ENCODE measurements around the gene CFAP77.

The CFAP77 gene

DNA sequence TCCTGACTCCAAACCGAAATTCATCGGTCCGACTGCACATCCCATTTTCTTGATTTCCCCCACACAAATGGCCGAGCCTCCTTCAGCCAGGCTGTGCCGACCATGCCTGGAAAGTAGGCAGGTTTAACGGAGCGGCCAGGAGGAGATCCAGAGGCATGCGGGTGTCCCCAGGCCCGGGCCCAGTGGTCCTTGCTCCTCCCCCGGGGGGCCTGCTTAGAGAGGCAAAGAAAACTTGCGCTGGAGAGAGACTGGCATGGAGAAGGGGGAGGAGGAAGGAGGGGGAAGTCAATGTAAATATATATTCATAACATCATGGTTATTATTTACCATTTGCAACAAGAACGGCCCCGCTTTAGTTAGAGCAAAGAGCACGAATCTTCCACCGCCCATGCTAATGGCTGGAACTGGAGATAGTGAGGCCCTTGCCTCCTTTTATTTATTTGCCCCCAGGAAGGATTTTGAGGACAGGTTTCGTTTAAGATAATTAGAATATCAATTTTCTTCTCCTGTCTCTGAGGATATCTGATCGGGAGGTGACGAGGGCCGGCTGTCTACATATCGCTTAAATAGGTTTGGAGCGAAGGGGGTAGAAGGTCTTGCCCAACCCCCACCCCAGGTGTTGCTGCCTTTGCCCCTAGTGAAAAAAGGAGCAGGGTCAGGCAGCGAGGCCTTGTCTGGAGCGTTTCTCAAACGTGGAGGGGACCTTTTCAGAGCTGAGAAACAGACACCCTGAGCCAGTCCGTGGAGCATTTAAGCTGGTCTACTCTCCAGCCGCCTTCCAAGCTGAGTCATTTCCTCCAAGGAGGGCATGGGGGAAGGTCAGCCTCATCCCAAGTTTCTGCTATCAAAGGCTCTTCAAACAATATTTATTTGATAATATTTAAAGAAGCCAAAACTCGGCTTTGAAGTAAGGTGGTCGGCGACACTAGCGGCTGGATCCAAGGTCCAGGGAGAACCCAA lies 174.9 kb downstream of the CFAP77 start:
- no peak for DNase-seq

DNA sequence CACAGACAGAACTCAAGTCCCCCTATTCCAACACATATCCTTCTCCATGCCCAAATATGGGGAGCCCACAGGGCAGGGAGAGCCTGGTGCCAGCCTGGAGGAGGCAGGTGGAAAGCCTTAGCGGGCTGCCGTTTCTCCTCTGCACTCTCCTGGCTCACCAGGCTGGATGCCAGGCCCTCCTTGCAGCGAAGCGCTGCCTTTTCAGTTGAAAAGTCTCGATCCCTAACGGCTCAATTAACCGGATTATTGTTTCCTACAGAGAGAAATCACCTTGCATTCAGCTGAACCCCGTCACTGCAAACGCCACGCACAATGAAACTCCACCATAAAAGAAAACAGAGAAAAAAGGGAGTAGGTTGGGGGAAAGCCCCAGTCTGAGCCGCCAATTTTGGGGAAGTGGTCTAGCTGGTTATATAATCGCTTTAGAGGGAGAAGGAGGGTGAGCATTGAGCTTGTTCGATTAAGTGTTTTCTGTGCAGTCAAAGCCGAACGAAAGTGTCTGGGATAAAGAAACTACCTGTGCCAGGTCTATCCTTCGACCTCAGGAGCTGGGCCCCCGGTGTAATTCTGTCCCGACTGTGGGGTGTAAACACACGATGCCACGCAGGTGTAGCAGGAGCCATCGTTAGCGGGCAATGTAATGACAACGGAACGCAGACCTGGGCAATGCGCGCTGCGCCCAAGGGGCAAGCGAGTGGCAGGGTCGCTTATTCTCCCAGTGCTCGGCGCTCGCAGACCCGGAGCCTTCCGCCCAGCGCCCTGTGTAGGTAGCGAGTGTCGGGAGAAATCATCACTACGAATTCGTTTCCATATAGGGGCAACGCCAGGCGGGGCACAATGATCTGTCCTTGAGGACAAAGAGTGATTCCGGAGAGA lies 176.2 kb downstream of the CFAP77 start:
- DNase-seq = no peak

DNA sequence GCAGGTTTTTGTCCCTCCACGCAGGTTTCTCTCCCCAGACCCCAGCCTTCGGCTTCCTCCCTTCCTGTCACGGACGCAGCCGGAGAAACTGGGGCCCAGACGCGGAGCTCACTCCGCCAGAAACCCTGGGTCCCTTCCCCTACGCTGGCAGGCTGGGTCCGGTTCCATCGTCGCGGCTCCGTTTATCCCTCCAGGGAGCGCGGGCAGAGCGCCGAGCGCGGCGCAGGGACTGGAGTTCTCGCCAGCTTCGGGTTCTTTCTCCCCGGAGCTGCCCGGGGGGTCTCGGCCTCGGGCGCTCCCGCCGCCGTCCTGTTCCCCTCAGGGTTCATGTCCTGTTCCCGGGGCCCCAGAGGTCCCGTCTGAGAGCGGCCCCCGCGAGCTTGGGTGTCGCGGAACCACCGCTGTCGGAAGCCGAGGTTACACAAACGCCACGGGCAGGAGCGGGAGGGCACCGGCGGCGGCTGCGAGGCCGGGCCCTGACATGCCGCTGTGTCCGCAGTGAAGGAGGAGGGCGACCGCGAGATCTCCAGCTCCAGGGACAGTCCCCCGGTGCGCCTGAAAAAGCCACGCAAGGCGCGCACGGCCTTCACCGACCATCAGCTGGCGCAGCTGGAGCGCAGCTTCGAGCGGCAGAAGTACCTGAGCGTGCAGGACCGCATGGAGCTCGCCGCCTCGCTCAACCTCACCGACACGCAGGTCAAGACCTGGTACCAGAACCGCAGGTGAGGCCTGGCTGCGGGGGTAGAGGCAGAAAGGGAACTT lies 177.0 kb downstream of the CFAP77 start:
- DNase-seq = no peak

DNA sequence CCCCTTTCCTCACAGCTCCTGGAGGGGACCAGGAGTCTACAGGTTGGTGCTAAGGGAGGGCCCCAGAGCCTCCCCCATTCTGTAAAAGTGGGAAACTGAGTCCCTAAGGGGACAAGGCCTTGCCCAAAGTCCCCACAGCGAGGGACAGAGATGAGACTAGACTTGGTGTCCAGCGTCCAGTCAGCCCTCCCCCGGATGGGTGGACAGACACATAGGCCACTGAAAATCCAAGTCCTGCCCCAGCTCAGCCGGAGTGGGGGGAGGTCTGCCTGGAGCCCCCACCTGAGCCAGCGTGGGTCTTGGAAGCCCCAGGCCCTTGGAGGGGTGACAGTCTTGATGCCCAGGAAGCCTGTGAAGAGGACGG lies 177.6 kb downstream of the CFAP77 start:
- DNase-seq = no peak

DNA sequence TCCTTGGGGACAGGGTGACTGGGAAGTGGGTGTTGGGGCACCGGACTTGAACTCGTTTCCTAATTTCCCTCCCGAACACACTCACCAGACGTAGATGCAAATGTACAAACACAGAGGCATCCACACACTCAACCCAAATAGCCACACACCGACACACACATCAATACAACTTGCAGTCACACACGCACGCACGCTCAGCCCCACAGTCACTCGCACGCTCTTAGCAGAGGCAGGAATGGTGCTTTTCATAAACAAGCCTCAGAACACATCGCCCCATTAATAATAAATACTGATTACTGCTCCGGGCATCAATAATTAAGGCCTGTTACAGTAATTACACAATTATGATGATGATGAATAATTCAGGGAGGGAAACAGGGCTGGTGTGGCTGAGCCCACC lies 178.1 kb downstream of the CFAP77 start:
- DNase-seq = no peak

DNA sequence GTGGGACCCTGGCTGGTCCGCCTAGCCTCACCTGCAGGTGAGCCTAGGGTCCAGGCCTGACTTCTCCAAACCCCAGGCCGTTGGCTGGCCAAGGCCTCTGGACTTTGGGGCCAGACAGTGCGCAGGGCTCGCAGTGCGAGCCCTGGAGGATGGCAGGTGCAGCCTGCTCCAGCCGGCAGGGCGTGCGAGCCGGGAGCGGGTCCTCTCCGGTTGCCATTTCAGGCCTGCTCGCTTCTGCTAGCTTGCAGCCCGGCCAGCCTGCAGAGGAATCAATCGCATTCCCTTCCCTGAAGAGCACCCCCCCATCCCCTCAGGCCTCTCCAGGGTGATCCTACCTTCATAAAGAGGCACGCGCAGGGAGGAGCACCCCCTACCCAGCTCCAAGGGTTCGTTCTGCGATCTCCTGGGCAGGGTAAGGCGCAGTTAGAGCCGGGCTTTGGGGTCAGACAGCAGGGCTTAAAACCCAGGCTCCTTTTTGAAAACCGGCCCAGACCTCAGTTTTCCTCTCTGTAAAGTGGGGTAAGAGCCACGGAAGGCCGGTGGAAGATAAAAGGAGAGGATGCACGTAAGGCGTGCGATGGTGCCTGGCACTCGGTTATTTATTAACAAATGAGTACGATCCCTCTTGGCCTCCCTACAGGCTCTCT lies 178.6 kb downstream of the CFAP77 start:
- DNase-seq = no peak

DNA sequence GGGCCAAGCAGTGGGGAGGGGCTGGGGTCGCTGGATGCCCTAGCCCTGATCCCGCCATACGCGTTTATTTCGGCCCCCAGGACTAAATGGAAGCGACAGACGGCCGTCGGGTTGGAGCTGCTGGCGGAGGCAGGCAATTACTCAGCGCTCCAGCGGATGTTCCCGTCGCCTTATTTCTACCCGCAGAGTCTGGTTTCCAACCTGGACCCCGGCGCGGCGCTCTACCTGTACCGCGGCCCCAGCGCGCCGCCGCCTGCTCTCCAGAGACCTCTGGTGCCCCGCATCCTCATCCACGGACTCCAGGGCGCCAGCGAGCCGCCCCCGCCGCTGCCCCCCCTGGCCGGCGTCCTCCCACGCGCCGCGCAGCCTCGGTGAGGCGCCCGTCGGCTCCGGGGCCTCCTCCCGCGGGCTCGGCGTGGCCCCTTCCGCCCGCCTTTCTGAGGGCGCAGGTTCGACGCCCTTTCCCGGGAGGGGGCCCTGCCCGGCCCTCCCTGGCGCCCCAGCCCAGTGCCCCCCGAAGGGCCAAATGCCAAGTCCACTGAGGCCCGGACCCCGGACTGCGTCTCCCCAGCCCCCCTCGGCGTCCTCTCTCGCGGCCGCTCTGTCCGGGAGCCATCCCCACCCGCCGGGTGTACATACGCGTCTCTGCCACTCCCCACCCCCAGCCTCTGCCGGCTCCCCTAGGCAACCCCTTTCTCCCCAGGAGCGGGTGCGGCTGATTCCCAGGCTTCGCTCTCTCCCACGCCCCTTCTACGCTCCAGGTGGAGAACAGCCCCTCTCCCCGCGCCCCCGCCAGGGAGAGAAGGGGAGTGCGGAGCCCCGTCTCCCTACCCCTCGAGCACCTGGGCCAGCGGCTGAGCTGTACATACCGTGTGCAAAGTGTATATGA lies 179.4 kb downstream of the CFAP77 start:
- DNase-seq = no peak

DNA sequence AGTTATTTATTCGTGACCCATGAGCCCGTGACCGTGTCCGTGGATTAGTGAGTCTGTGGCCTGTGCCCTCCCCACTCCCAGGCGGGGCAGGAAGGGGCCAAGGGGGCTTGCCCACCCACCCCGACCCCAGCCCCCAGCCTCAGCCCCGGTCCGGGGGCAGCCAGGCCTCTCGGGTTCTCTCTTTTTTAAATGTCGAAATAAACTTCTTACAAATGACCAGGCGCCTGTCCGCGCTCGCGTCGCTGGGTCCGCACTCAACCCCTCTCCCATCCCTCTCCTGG lies 180.0 kb downstream of the CFAP77 start:
- DNase-seq = no peak

DNA sequence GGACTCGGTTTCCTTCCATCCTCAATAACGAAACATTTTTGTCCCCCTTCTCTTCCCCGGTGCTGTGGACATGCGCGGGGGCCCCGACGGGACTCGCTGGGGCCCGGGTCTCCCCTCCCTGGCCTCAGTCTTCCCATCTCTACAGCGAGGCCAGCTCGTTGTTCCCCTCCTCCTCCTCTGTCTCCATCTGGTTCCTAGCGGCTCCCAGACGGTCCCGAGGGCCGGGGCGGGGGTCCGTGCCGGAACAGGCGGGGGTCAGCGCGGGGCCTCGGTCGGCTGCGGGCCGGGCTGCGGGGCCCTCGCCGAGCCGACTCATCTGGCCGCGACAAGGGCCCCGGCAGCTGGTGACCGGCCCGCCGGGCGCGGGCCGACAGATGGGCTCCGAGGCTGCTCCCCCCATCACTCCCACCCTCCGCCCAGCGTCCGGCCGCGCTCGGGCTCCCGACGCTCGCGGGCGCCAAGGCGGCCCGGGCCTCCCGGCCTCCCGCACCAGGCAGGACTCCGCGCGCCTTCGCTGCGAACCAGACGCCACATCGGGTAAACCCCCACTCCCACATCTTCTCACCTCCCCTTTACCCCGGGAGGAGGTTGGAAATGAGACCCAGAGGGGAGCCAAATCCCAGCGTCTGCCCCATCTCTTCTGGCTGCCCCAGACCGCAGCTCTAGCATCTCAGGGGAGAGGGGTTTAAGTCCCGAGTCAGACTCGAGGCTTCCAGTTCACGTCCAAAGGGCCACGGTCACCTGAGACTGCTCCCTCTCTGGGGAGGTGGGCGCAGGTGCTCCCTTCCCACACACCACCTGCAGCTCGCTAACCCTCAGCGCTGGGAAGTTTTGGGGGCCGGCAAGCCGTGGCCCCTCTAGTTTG lies 180.5 kb downstream of the CFAP77 start:
- no peak for DNase-seq

DNA sequence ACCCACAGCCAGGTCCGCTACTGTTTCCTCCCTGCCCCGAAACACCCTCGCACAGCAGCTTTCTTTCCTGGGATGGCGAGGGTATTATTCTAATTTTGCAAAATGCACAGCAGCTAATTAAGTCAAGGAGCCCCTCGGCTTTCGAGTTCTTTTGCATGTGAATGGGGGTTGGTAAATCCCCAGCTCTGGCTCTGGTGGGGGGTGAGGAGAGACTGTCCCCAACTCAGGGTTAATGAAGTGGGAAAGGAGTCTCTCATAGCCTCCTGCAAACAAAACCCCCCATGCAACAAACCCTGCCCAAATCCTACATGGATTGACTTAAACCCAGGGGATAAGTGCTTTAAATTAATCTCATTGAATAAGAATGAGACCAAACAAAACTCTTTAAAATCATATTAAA lies 181.2 kb downstream of the CFAP77 start:
- no peak for DNase-seq

DNA sequence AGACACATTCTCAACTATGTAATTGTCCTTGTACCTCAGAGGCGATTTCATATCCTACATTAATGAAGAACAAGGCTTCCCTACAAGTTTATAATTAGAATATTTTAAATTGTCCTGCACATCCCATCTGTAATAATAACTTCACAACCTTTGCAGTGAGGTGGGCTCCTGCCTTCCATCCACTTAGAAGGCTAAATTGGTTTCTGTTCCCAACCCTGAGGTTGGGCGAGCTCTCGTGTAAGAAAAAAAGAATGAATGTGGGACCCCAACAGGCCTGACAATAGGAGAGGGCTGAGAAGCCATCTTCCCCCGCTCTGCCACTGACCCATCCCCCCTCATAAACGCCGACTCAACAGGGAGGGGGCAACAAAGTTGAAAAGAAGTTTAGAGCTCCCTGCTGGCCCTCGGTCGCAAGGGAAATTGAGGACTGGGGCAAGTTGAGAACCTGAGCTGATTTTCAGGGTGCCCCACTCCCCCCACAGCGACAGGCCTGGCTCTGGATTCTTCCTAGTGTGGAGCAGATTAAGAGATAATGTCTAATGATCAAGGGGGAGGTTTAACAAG lies 181.8 kb downstream of the CFAP77 start:
- no peak for DNase-seq

DNA sequence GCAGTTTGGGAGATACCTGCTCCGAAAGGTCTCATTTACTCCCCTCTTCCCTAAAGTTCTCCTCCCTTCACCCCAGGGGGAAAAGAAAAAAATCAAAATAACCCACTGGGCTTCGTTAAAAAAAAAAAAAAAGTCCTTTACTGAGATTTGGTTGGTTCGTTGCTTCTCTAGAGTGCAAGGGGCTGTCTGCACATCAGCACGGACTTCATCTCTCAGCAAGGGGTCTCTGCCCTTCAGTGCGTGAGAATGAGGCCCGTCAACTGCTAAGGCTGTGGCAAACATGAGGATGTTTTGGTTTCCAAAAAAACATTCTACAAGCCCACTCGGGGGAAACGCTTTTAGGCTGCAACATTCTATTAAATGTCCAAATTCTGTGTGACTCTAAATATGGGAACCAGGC lies 182.4 kb downstream of the CFAP77 start:
- no peak for DNase-seq

DNA sequence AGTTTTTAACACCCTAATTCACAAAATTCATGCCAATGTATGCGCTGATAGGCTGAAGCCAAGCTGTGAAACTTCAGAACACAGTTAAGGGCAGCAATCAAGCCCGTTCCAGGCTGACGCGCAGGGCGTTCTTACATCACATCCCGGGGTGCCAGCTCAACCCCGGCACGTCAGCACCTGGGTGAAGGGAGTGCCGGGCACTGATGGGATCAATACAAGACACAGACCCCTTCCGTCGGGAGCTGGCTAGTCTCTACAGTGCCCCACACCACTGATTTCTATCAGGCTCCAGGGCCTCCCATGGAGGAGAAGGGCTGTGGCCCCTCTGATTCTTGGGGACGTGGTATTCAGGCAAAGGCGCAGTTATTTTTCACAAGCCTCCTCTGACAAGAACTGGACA lies 184.4 kb downstream of the CFAP77 start:
- no peak for DNase-seq

DNA sequence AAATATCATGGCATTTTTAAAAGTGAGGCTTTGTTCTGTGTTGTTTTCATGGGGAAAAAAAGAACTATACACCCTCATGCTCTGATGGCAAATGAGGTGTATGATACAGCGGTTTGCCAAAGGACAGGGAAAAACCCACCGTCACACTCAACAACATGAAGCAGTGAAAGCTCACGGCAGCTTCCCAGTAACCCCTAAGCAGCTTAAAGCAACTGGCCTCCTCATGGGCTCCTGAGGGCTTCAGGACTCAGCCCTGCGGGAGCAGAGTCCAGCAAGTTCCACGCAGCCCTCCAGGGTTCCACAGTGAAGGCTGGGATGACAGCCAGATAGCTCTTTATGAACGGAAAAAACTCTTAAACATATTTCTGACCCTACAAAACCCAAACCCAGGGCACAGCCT lies 185.3 kb downstream of the CFAP77 start:
- no peak for DNase-seq

DNA sequence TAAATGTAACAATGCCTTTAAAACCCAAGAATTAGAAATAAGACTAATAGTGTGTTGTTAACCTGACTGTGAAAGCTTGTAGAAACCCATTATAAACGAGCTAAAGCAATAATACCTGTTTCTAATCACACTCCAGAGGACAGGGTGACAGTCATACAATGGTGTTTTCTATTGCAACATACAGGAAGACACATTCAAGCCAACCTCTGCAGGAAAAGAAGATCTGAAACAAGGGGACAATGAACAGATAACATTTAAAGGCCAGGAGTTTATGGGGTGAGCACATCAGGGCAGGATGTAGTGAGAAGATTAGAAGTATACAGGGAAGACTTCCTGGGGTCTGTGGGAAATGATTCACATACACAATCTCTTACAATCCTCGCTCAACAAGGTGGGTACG lies 186.2 kb downstream of the CFAP77 start:
- no peak for DNase-seq

DNA sequence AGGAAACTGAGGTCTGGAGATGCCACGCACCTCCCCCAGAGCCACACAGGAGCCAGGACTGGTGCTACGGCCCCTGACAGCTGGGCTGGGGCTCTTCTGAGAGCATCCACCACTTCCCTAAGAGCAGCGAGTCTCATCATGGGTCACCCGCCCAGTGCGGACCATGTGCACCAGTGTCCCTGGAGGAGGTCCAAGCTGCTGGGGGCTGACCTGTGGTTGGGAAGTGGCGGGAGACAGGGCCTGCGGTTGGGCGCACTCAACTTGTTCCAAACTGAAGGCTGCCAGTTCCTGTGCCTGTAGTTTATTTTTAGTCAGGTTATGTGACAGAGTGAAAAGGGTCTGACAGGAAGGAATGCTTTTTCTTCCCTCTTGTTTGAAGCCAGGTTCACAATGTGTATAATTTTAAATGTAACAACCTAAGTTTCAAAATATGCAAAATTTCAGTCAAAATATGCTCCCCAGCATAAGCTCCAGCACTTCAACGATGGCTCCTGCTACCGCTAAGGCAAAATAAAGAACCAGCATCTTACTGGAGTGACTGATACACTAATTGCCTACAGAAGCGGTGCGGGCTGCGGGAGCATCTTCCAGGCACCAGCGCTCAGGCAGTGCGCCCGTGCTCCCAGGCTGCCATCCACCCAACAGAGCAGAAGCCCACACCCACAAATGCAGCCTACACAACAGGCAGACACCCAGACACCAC lies 187.2 kb downstream of the CFAP77 start:
- DNase-seq = no peak

DNA sequence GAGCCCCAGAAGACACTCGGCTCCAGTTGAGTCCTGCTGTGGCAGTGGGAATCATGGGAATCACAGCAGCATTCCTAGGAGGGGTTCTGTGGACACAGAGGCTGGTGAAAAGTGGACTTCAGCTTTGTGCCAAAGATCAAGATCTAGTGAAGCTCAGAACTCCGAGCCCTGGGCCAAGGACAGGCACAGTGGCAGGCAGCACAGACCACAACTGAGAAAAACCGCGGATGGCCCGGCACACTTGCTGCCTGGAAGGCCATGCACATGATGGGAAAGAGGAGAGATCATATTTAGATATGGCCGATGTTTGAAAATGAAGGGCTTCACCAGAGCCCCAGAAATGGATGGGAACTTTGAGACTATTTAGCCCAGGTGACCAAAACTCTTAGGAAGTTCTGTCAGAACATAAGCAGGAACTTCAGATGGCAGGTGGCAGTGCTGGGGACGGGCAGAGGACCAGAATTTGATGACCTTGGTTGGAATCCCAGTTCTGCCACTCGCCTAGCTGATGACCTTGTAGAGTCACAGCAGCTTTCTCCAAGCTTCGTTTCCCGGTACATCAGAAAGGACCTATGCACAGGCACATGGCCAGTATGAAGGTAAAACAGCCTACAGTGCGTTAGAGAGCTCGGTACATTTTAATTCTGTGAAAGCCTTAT lies 190.4 kb downstream of the CFAP77 start:
- DNase-seq = no peak

DNA sequence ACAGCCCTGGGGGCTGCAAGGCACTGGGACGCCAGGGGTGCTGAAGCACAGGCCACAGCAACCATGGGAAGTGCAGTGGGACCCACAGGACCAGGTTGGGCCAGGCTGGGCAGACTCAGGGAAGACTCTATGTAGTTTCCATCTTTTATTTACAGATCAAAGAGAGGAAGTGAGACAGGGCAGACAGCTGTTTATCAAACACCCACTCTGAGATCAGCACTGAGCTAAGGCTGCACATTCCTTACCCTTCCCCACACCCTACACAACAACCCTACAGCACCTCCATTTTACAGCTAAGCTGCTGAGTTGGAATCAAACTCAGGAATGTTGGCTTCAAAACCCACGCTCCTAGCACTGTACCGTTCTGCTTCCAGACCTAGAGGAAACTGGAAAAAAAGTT lies 192.2 kb downstream of the CFAP77 start:
- no peak for DNase-seq

DNA sequence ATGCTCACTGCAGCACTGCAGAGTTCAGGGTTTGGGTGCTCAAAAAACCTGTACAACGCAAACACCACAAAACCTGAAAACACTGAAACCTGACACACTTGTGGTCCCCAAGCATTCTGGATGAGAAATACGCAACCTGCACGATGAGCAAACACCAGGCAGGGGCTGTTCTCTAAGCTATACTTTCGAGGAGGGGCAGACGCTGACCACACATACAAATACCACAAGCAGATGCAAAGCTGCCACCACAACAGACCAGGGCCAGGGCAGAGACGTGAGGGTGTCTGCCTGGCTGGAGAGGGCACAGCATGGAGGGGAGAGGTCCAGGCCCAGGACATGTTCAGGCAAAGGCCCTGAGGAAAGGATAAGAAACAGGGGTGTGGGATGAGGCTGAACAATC lies 195.4 kb downstream of the CFAP77 start:
- no peak for DNase-seq
